Right hindlimb (tissue), 1 donor: ENCODE results near the gene SLC4A5.
"Not testable (repeated sequence)": the region's sequence is repeated elsewhere in the genome, so short reads cannot be mapped to it uniquely, and the experiment has no call there.

Experiments
- DNase-seq: peaks from one replicate; pipeline ENCODE4 v3.0.0-alpha.2; 2018

SLC4A5 gene

GRCh38 chr2:74264281-74264680 lies 78.9 kb downstream of the SLC4A5 start:
- DNase-seq, result no peak

GRCh38 chr2:74262681-74263080 lies 80.5 kb downstream of the SLC4A5 start:
- no peak for DNase-seq

- no peak for DNase-seq
These were observed 81.9 kb downstream of the SLC4A5 start for GRCh38 chr2:74261204-74261864.

- no peak for DNase-seq
These were observed 82.7 kb downstream of the SLC4A5 start for GRCh38 chr2:74260495-74260894.

- no peak for DNase-seq
These were observed 83.5 kb downstream of the SLC4A5 start for GRCh38 chr2:74259733-74260132.

GRCh38 chr2:74259191-74259590 lies 84.0 kb downstream of the SLC4A5 start:
- DNase-seq, result no peak

GRCh38 chr2:74255660-74256213 lies 87.5 kb downstream of the SLC4A5 start:
- no peak for DNase-seq

- DNase-seq, result peak; percentile 40
These were observed 89.3 kb downstream of the SLC4A5 start for GRCh38 chr2:74253971-74254310.

- no peak for DNase-seq
These were observed 89.8 kb downstream of the SLC4A5 start for GRCh38 chr2:74253306-74253970.

GRCh38 chr2:74252862-74253261 lies 90.4 kb downstream of the SLC4A5 start:
- DNase-seq, result no peak

GRCh38 chr2:74252036-74252435 lies 91.2 kb downstream of the SLC4A5 start:
- DNase-seq, result no peak

GRCh38 chr2:74250189-74250631 lies 93.0 kb downstream of the SLC4A5 start:
- DNase-seq, result no peak

- DNase-seq, result no peak
These were observed 93.7 kb downstream of the SLC4A5 start for GRCh38 chr2:74249406-74250122.

- DNase-seq, result no peak
These were observed 96.6 kb downstream of the SLC4A5 start for GRCh38 chr2:74246496-74247195.

- DNase-seq, result no peak
These were observed 98.9 kb downstream of the SLC4A5 start for GRCh38 chr2:74244286-74244685.

- no peak for DNase-seq
These were observed 100.7 kb downstream of the SLC4A5 start for GRCh38 chr2:74242354-74243071.

GRCh38 chr2:74239346-74239745 lies 103.9 kb downstream of the SLC4A5 start:
- no peak for DNase-seq

- DNase-seq, result no peak
These were observed 104.3 kb downstream of the SLC4A5 start for GRCh38 chr2:74238879-74239278.

- DNase-seq, result no peak
These were observed 108.2 kb downstream of the SLC4A5 start for GRCh38 chr2:74235041-74235440.

- DNase-seq, result no peak
These were observed 109.6 kb downstream of the SLC4A5 start for GRCh38 chr2:74233648-74234047.

- no peak for DNase-seq
These were observed 110.8 kb downstream of the SLC4A5 start for GRCh38 chr2:74232426-74232825.

GRCh38 chr2:74229865-74230264 lies 113.4 kb downstream of the SLC4A5 start:
- DNase-seq, result not testable (repeated sequence)
